ENCODE data around the gene MGMT. TPM values are rescaled to one million over a fixed set of nuclear protein-coding genes. Genes with fewer than 3 reads are reported as not detected.

The MGMT gene
- total RNA-seq, 1 experiment from 2014 or later = 21.2 TPM

- H3K9me3 ChIP-seq (ENCODE audit: insufficient read depth, low read depth) = no peaks in the 10 kb centered on the region
- H3F3A ChIP-seq (ENCODE audit: insufficient read depth, low read depth) = no peaks in the 10 kb centered on the region
- no peaks in the 10 kb centered on the region for H3K4me1 ChIP-seq (replicated peaks; ENCODE audit: insufficient read depth)
- H3K79me2 ChIP-seq (ENCODE audit: low read depth) = no peaks in the 10 kb centered on the region
- no peaks in the 10 kb centered on the region for H3K27me3 ChIP-seq (ENCODE audit: insufficient read depth, low read depth)
- H3K9me2 ChIP-seq (ENCODE audit: insufficient read depth) = no peaks in the 10 kb centered on the region
- CTCF ChIA-PET = no interaction called here
- no peak overlapping the region for H2AFZ ChIP-seq
- no peaks in the 10 kb centered on the region for H4K20me1 ChIP-seq (ENCODE audit: insufficient read depth)
- H3K27ac ChIP-seq = no peak overlapping the region
- no peak for TF ChIP-seq CTCF (conservative IDR thresholded peaks at IDR 0.05)
- TF ChIP-seq EZH2 (IDR thresholded peaks at IDR 0.05; ENCODE audit: low read depth) = no peak
- intact Hi-C loops (cut with micrococcal nuclease; ENCODE audit: unreplicated experiment) = no loop called here
- H3K4me2 ChIP-seq = no peak overlapping the region
- no peak overlapping the region for H3K4me3 ChIP-seq
- DNase-seq = no peak
- BruUV-seq (replicated peaks) = no TSS peak
- H3K36me3 ChIP-seq (ENCODE audit: low read depth) = no peaks in the 10 kb centered on the region
- POLR2A ChIA-PET (ENCODE audit: unreplicated experiment) = no interaction called here
These were observed 101.7 kb downstream of the MGMT start for GRCh38 chr10:129568583-129569344.

GRCh38 chr10:129570185-129570584 is 103.1 kb downstream of the MGMT start:
- intact Hi-C loops (cut with micrococcal nuclease; ENCODE audit: unreplicated experiment) = no loop called here
- no peaks in the 10 kb centered on the region for H3F3A ChIP-seq (ENCODE audit: insufficient read depth, low read depth)
- H3K79me2 ChIP-seq (ENCODE audit: low read depth) = no peaks in the 10 kb centered on the region
- H3K9me2 ChIP-seq (ENCODE audit: insufficient read depth) = no peaks in the 10 kb centered on the region
- TF ChIP-seq EZH2 (IDR thresholded peaks at IDR 0.05; ENCODE audit: low read depth) (no peak), CTCF (conservative IDR thresholded peaks at IDR 0.05) (no peak)
- H3K4me2 ChIP-seq = no peak overlapping the region
- no peak overlapping the region for H2AFZ ChIP-seq
- ChIA-PET POLR2A (ENCODE audit: unreplicated experiment) (no interaction called here), CTCF (no interaction called here)
- H3K9me3 ChIP-seq (ENCODE audit: insufficient read depth, low read depth) = no peaks in the 10 kb centered on the region
- H3K27me3 ChIP-seq (ENCODE audit: insufficient read depth, low read depth) = no peaks in the 10 kb centered on the region
- H3K36me3 ChIP-seq (ENCODE audit: low read depth) = no peaks in the 10 kb centered on the region
- H3K27ac ChIP-seq = no peak overlapping the region
- no peak overlapping the region for H3K4me3 ChIP-seq
- DNase-seq = no peak
- no peaks in the 10 kb centered on the region for H3K4me1 ChIP-seq (replicated peaks; ENCODE audit: insufficient read depth)
- BruUV-seq (replicated peaks) = no TSS peak
- no peaks in the 10 kb centered on the region for H4K20me1 ChIP-seq (ENCODE audit: insufficient read depth)

GRCh38 chr10:129579228-129579627 is 112.2 kb downstream of the MGMT start:
- Histone ChIP-seq H4K20me1 (ENCODE audit: insufficient read depth) (no peaks in the 10 kb centered on the region), H3K4me3 (no peak overlapping the region), H3F3A (ENCODE audit: insufficient read depth, low read depth) (no peaks in the 10 kb centered on the region), H3K79me2 (ENCODE audit: low read depth) (no peaks in the 10 kb centered on the region), H3K9me2 (ENCODE audit: insufficient read depth) (no peaks in the 10 kb centered on the region), H3K36me3 (ENCODE audit: low read depth) (no peaks in the 10 kb centered on the region), H3K27me3 (ENCODE audit: insufficient read depth, low read depth) (no peaks in the 10 kb centered on the region), H3K27ac (no peak overlapping the region), H3K9me3 (ENCODE audit: insufficient read depth, low read depth) (no peaks in the 10 kb centered on the region), H3K4me2 (no peak overlapping the region), H3K4me1 (replicated peaks; ENCODE audit: insufficient read depth) (no peaks in the 10 kb centered on the region), H2AFZ (no peak overlapping the region)
- CTCF ChIA-PET = no interaction called here
- no TSS peak for BruUV-seq (replicated peaks)
- DNase-seq = no peak
- intact Hi-C loops (cut with micrococcal nuclease; ENCODE audit: unreplicated experiment) = no loop called here
- no peak for TF ChIP-seq EZH2 (IDR thresholded peaks at IDR 0.05; ENCODE audit: low read depth)
- TF ChIP-seq CTCF (conservative IDR thresholded peaks at IDR 0.05) = no peak
- POLR2A ChIA-PET (ENCODE audit: unreplicated experiment) = no interaction called here

All from PC-9 (cell line).